Lung (tissue), 12 donors: ENCODE data around the gene CPM. TPM values are rescaled to one million over a fixed set of nuclear protein-coding genes. Genes with fewer than 3 reads are reported as not detected.
"Not testable (repeated sequence)": the region's sequence is repeated elsewhere in the genome, so short reads cannot be mapped to it uniquely, and the experiment has no call there.

Source experiments
- ATAC-seq: fragments of 200-7000 bp; cut with Tn5 transposase; one replicate; pipeline ENCODE4 v1.9.1; 2020; ENCODE audit warnings: moderate number of reproducible peaks; ENCODE audit not compliant: insufficient read depth, low FRiP score
- DNase-seq, 3 donors: peaks; one replicate each; pipeline ENCODE4 v3.0.0-alpha.2; 2013 to 2017
- H3K27ac ChIP-seq, 2 donors: one replicate each; pipeline ENCODE4 v1.5.1; 2013; ENCODE audit warnings: mild to moderate bottlenecking in 2 of 2, moderate library complexity in 2 of 2, control low read depth in 1 of 2, inconsistent platforms in 1 of 2, low read depth in 1 of 2, low read length in 1 of 2
- H3K27me3 ChIP-seq, 3 donors: one replicate each; pipeline ENCODE4 v1.5.1; 2013; ENCODE audit warnings: low read length in 2 of 3; ENCODE audit not compliant: control insufficient read depth in 3 of 3, insufficient read depth in 3 of 3
- H3K36me3 ChIP-seq, 4 donors: one replicate each; pipeline ENCODE4 v1.5.1; 2013; ENCODE audit warnings: low read length in 4 of 4, mild to moderate bottlenecking in 1 of 4, moderate library complexity in 1 of 4; ENCODE audit not compliant: control insufficient read depth in 4 of 4, insufficient read depth in 4 of 4
- H3K4me1 ChIP-seq, 5 donors: one replicate each; pipeline ENCODE4 v1.5.1; 2013; ENCODE audit warnings: low read length in 5 of 5, mild to moderate bottlenecking in 2 of 5, moderate library complexity in 1 of 5; ENCODE audit not compliant: control insufficient read depth in 5 of 5, insufficient read depth in 5 of 5
- H3K4me3 ChIP-seq: one replicate; pipeline ENCODE4 v1.5.1; 2013; ENCODE audit warnings: mild to moderate bottlenecking, control low read depth, moderate library complexity
- H3K9ac ChIP-seq, 2 donors: one replicate each; pipeline ENCODE4 v1.5.1; 2013; ENCODE audit warnings: low read length in 2 of 2, control low read depth in 1 of 2; ENCODE audit not compliant: insufficient read depth in 1 of 2
- H3K9me3 ChIP-seq, 4 donors: one replicate each; pipeline ENCODE4 v1.5.1; 2013; ENCODE audit warnings: low read length in 3 of 4, mild to moderate bottlenecking in 1 of 4, moderate library complexity in 1 of 4; ENCODE audit not compliant: control insufficient read depth in 4 of 4, insufficient read depth in 3 of 4
- WGBS, 2 donors: extraction: QIAGEN DNeasy Blood & Tissue Kit; methylation state at CpG; one replicate each; pipeline ENCODE4 v1.1.7; 2013; 5-methylcytosine and 5-hydroxymethylcytosine counted together
- polyA plus RNA-seq, 2 donors: library from polyadenylated mRNA; stranded (reverse); fragments of 200-250 nt; gene quantifications; one replicate each; pipeline ENCODE4 v1.2.1, GENCODE V29; 2013
- total RNA-seq, 2 donors: library from RNA; depleted of rRNA in 1 of 2; stranded (reverse); fragments of >200 nt in 1 of 2; gene quantifications; one replicate each; pipeline ENCODE4 v1.2.1, GENCODE V29; 2014 to 2021
- TF ChIP-seq, protein P1 (sequence below): IDR thresholded peaks from 2 replicates; pipeline ENCODE4 v1.5.1; 2012; ENCODE audit warnings: mild to moderate bottlenecking; ENCODE audit errors: control extremely low read depth, extremely low read depth
- donor health status: control.
- donor health status: control.
- donor health status: Bipolar disorder and iron deficiency.
- donor health status: healthy.
- donor health status: DM: yes; HTN: yes; CAD: no.

CPM gene
- total and polyA plus RNA-seq, 4 donors, result 66.6 to 241 (median 136) TPM

DNA sequence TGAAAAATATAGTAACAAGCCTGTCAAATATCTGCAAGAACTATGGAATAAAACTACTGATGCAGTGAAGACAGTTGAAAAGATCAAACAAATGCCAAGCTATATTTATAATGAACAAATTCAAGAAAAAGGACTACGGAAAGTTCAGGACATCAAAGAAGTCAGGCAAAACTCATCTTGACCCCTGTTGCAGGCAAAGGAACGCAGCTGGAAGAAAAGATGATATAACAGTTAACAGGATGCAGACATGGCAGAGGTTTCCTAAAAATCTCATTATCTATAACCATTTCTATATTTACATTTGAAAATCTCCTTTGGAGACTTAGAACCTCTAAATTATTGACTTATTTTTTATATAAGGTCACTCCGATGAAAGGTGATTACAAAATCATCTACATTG is 90.8 kb downstream of the CPM start:
- peaks cover 0 to 2% (median 0%) of the 10 kb centered on the region in 5 donors for H3K4me1 ChIP-seq
- no peak for DNase-seq
- no peak for ATAC-seq
- 92 to 96% methylated on average over 3 of the region's 3 CpGs for WGBS, 2 donors
- H3K27me3 ChIP-seq, result no peaks in the 10 kb centered on the region
- TF ChIP-seq, protein P1, sequence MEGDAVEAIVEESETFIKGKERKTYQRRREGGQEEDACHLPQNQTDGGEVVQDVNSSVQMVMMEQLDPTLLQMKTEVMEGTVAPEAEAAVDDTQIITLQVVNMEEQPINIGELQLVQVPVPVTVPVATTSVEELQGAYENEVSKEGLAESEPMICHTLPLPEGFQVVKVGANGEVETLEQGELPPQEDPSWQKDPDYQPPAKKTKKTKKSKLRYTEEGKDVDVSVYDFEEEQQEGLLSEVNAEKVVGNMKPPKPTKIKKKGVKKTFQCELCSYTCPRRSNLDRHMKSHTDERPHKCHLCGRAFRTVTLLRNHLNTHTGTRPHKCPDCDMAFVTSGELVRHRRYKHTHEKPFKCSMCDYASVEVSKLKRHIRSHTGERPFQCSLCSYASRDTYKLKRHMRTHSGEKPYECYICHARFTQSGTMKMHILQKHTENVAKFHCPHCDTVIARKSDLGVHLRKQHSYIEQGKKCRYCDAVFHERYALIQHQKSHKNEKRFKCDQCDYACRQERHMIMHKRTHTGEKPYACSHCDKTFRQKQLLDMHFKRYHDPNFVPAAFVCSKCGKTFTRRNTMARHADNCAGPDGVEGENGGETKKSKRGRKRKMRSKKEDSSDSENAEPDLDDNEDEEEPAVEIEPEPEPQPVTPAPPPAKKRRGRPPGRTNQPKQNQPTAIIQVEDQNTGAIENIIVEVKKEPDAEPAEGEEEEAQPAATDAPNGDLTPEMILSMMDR, result no peak
- no peak overlapping the region for H3K9ac ChIP-seq
- no peaks in the 10 kb centered on the region for H3K9me3 ChIP-seq
- peaks cover 16 to 26% (median 22%) of the 10 kb centered on the region in 4 donors for H3K36me3 ChIP-seq
- H3K27ac ChIP-seq, result no peak overlapping the region
- H3K4me3 ChIP-seq, result no peak overlapping the region

DNA sequence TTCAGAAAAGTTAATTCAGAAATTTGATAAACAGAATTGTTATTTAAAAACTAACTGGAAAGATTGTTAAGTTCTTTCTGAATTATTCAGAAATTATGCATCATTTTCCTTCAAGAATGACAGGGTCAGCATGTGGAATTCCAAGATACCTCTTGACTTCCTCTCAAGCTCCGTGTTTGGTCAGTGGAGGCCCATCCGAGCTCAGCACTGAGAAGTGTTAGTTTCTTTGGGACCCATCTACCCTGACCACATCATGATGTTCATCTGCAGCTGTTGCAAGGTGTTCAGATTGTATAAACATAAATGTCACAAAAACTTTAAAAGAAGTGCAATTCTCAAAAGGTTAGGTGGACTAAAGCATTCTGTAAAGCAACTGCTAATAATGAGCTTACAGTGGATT is 91.3 kb downstream of the CPM start:
- H3K27ac ChIP-seq, result no peak overlapping the region
- no peak overlapping the region for H3K9ac ChIP-seq
- H3K4me1 ChIP-seq, result peaks cover 0 to 2% (median 0%) of the 10 kb centered on the region in 5 donors
- no peak overlapping the region for H3K4me3 ChIP-seq
- no peaks in the 10 kb centered on the region for H3K9me3 ChIP-seq
- peaks cover 19 to 27% (median 23%) of the 10 kb centered on the region in 4 donors for H3K36me3 ChIP-seq
- ATAC-seq (no peak), DNase-seq (no peak)
- 79 to 84% methylated on average over 2 of the region's 2 CpGs for WGBS, 2 donors
- no peaks in the 10 kb centered on the region for H3K27me3 ChIP-seq
- TF ChIP-seq, protein P1, result no peak

DNA sequence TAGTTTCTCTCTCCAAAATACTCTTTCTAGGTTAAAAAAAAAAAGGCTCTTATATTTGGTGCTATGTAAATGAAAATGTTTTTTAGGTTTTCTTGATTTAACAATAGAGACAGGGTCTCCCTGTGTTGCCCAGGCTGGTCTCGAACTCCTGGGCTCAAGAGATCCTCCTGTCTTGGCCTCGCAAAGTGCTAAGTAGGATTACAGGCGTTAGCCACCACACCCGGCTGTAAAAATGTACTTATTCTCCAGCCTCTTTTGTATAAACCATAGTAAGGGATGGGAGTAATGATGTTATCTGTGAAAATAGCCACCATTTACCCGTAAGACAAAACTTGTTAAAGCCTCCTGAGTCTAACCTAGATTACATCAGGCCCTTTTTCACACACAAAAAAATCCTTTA is 91.8 kb downstream of the CPM start:
- not testable (repeated sequence) for H3K4me1 ChIP-seq, H3K27ac ChIP-seq, H3K9ac ChIP-seq, H3K27me3 ChIP-seq, H3K4me3 ChIP-seq, DNase-seq, ATAC-seq, H3K9me3 ChIP-seq
- 96 to 98% methylated on average over 5 of the region's 5 CpGs for WGBS, 2 donors
- H3K36me3 ChIP-seq, result peaks cover 19 to 27% (median 23%) of the 10 kb centered on the region in 4 donors

DNA sequence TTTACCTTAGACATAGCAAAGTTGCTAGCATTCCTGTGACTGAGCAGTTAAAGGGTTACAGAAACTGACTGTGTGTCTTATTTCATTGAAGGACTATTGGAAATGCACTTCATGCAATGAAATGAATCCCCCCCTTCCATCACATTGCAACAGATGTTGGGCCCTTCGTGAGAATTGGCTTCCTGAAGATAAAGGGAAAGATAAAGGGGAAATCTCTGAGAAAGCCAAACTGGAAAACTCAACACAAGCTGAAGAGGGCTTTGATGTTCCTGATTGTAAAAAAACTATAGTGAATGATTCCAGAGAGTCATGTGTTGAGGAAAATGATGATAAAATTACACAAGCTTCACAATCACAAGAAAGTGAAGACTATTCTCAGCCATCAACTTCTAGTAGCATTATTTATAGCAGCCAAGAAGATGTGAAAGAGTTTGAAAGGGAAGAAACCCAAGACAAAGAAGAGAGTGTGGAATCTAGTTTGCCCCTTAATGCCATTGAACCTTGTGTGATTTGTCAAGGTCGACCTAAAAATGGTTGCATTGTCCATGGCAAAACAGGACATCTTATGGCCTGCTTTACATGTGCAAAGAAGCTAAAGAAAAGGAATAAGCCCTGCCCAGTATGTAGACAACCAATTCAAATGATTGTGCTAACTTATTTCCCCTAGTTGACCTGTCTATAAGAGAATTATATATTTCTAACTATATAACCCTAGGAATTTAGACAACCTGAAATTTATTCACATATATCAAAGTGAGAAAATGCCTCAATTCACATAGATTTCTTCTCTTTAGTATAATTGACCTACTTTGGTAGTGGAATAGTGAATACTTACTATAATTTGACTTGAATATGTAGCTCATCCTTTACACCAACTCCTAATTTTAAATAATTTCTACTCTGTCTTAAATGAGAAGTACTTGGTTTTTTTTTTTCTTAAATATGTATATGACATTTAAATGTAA is 93.5 kb downstream of the CPM start:
- peaks cover 19 to 33% (median 26%) of the 10 kb centered on the region in 4 donors for H3K36me3 ChIP-seq
- no peaks in the 10 kb centered on the region for H3K4me1 ChIP-seq
- no peaks in the 10 kb centered on the region for H3K9me3 ChIP-seq
- TF ChIP-seq, protein P1, result no peak
- 49 to 50% methylated on average over 2 of the region's 2 CpGs for WGBS, 2 donors
- no peak overlapping the region for H3K27ac ChIP-seq
- ATAC-seq (no peak), DNase-seq (no peak)
- no peak overlapping the region for H3K4me3 ChIP-seq
- H3K27me3 ChIP-seq, result no peaks in the 10 kb centered on the region
- H3K9ac ChIP-seq, result no peak overlapping the region
